ENCODE data around the gene PTPRO.

Gene PTPRO

DNA sequence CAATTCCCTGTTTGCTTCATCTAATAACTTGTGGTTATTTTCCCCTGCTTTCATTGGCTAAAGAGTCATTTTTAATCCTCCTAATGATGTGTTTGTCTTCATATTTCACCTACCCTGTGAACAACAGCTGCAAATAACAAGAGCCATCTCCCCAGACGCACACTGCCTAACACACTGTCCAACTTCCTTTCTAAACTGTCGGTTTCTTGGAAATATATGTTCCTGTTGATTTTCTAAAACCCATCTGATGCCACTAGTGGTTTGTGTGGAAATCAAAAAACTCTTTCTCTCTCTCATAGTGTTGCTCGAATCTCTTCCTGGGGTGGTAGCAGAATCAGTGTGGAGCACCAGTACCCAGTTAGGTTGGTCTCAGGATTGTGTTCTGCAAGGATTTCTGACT, 240.0 kb downstream of the PTPRO start:
- TF ChIP-seq CTCF (IDR thresholded peaks at IDR 0.05) (no peak), ZFX (IDR thresholded peaks at IDR 0.05; ENCODE audit: borderline replicate concordance) (no peak)
- H3K27ac ChIP-seq: no peak overlapping the region

GRCh38 chr12:15563663-15564062, 241.4 kb downstream of the PTPRO start:
- no peak for TF ChIP-seq ZFX (IDR thresholded peaks at IDR 0.05; ENCODE audit: borderline replicate concordance)
- H3K27ac ChIP-seq: no peak overlapping the region

DNA sequence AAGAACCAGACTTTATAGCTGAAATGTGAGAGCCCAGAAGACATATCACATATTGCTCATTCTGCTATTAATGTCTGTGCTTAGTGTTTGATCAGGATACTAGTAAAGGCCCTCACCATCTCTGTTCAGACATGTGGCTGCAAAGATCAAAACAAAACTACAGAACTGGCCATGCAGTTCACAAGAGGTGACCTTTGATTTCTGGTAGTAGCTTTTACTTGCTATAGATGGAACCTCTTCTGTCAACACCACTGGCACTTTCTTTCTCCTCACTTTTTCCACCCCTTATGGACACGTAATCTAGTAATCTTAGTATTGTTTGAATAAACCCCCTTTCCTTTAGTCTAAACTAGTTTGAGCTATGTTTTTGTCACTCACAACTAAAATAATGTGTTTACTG, 252.0 kb downstream of the PTPRO start:
- TF ChIP-seq CTCF (IDR thresholded peaks at IDR 0.05): no peak
- TF ChIP-seq ZFX (IDR thresholded peaks at IDR 0.05; ENCODE audit: borderline replicate concordance): no peak
- no peak overlapping the region for H3K27ac ChIP-seq

DNA sequence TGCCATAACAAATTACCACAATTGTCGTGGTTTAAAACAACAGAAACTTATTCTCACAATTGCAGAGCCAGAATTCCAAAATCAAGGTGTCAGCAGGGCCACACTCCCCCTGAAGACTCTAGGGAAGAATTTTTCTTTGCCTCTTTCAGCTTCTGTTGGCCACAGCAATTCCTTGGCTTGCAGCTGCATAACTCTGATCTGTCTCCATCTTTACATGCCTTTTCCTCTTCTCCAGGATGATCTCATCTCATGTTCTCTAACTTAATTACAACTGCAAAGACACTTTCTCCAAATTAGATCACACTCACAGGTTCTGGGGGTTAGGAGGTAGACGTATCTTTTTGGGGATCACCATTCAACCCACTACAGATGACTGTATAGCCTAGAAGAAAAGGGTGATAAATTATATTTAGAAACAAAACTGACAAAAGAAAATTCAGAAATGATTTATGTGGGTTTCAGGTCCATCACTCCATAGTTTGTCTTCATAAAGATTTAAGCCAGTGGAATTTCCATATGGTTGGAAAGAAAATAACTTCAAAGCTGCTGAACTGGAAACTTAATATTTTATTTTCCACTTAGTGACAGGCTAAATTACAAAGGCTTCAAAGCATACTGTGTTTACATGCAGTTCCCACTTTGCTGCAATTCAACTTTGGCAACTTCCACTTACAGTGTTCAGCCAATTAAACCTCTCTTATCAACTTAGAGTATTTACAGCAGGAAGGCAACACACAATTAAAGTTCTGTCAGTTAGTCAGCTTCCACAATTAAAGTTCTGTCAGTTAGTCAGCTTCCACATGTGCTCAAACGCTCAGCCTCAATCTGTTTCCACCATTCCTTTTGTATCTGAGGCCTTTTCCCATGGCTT, 253.6 kb downstream of the PTPRO start:
- H3K27ac ChIP-seq: no peak overlapping the region
- TF ChIP-seq CTCF (IDR thresholded peaks at IDR 0.05): no peak
- TF ChIP-seq ZFX (IDR thresholded peaks at IDR 0.05; ENCODE audit: borderline replicate concordance): no peak

- no peak overlapping the region for H3K27ac ChIP-seq
- TF ChIP-seq ZFX (IDR thresholded peaks at IDR 0.05; ENCODE audit: borderline replicate concordance) (no peak), CTCF (IDR thresholded peaks at IDR 0.05) (no peak)
These were observed 258.1 kb downstream of the PTPRO start for GRCh38 chr12:15580431-15580830.

DNA sequence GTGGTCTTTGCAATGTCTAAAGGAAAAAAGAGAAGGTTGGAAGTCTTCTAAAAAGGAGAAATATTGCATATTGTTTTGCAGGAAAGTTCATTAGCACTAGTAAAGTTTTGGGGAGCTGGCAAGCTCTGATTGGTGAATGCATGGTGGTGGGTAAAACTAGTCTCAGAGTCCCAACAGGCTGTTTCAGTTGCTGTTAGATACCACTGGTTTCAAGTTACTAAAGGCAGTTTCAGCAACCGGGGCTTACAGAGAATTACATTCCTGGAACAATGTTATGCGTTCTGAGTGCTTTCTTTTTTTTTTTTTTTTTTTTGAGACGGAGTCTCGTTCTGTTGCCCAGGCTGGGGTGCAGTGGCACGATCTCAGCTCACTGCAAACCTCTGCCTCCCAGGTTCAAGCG, 258.7 kb downstream of the PTPRO start:
- TF ChIP-seq CTCF (IDR thresholded peaks at IDR 0.05) (no peak), ZFX (IDR thresholded peaks at IDR 0.05; ENCODE audit: borderline replicate concordance) (no peak)
- H3K27ac ChIP-seq: no peak overlapping the region

DNA sequence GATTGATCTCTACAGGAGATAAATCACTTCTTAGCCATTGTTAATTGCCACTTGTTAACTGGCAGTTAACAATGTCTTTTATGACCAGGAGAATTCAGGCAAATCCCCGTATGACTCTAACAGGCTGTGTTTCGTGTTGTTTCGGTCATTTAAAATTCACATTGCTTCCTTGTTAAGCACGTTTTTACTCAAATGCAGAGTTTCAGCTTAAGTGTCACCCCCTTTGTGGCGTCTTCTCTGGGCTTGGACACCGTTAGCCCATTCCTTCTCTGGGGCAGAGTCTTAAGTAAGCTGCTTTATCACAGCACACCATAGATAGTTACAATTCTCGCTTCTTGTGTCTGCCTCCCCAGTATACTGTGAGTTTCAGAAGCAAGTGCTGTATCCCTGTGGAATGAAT, 261.5 kb downstream of the PTPRO start:
- H3K27ac ChIP-seq: no peak overlapping the region
- TF ChIP-seq CTCF (IDR thresholded peaks at IDR 0.05) (no peak), ZFX (IDR thresholded peaks at IDR 0.05; ENCODE audit: borderline replicate concordance) (no peak)
